Tibial nerve (tissue), 4 donors: ENCODE data around the gene DTNBP1. TPM values are rescaled to one million over a fixed set of nuclear protein-coding genes. Genes with fewer than 3 reads are reported as not detected.
A peak's percentile ranks its signal among the peaks of the same experiment; 100 is the strongest.

Source experiments
- DNase-seq, 2 donors: peaks; one replicate each; pipeline ENCODE4 v3.0.0-alpha.2; 2019; ENCODE audit warnings: low spot score in 2 of 2
- H3K27ac ChIP-seq, 4 donors: fragments of 200-600 bp; sonication (generic) in 3 of 4; one replicate each; pipeline ENCODE4 v1.5.1; 2017 to 2019; ENCODE audit warnings: mild to moderate bottlenecking in 1 of 4
- H3K27me3 ChIP-seq, 2 donors: fragments of 200-600 bp; sonication (generic) in 1 of 2; one replicate each; pipeline versions ENCODE4 v1.5.1 to v1.6.0; 2017 to 2019
- H3K36me3 ChIP-seq, 3 donors: fragments of 200-600 bp; sonication (generic); one replicate each; pipeline ENCODE4 v1.5.1; 2018 to 2019
- H3K4me1 ChIP-seq, 4 donors: fragments of 200-600 bp; sonication (generic) in 3 of 4; one replicate each; pipeline ENCODE4 v1.5.1; 2017 to 2019
- H3K4me3 ChIP-seq, 4 donors: fragments of 200-600 bp; sonication (generic) in 3 of 4; one replicate each; pipeline ENCODE4 v1.5.1; 2017 to 2019; ENCODE audit warnings: mild to moderate bottlenecking in 1 of 4, moderate library complexity in 1 of 4
- H3K9me3 ChIP-seq, 4 donors: fragments of 200-600 bp; sonication (generic) in 3 of 4; one replicate each; pipeline ENCODE4 v1.5.1; 2017 to 2019
- EP300 ChIP-seq, 2 donors: sonication (generic); formaldehyde crosslinking; IDR thresholded peaks; one replicate each; pipeline ENCODE4 v1.6.1; 2017; ENCODE audit warnings: antibody characterized with exemption in 2 of 2, mild to moderate bottlenecking in 1 of 2
- POLR2A ChIP-seq, 2 donors: fragments of 450-650 bp; IDR thresholded peaks; one replicate each; pipeline ENCODE4 v1.6.1; 2017; ENCODE audit warnings: antibody characterized with exemption in 2 of 2, mild to moderate bottlenecking in 2 of 2, moderate library complexity in 2 of 2
- WGBS, 2 donors: methylation state at CpG; one replicate each; pipeline ENCODE4 v1.1.5; 2018; 5-methylcytosine and 5-hydroxymethylcytosine counted together
- total RNA-seq, 4 donors: library from RNA; depleted of rRNA; stranded (reverse); fragments of >200 nt; gene quantifications; one replicate each; pipeline ENCODE4 v1.1.0, GENCODE V29; 2016
- TF ChIP-seq, protein P1 (sequence below), 5 experiments: fragments of 200-600 bp in 3 of 5; fragments of 450-650 bp in 2 of 5; sonication (generic) in 3 of 5; IDR thresholded peaks; one replicate each; pipeline ENCODE4 v1.5.1; 2016 to 2019; ENCODE audit warnings: antibody characterized with exemption in 5 of 5, mild to moderate bottlenecking in 3 of 5, moderate library complexity in 2 of 5

The DTNBP1 gene
- total RNA-seq, 4 donors from 2014 or later: 14.7 to 36.6 (median 16.1) TPM

DNA sequence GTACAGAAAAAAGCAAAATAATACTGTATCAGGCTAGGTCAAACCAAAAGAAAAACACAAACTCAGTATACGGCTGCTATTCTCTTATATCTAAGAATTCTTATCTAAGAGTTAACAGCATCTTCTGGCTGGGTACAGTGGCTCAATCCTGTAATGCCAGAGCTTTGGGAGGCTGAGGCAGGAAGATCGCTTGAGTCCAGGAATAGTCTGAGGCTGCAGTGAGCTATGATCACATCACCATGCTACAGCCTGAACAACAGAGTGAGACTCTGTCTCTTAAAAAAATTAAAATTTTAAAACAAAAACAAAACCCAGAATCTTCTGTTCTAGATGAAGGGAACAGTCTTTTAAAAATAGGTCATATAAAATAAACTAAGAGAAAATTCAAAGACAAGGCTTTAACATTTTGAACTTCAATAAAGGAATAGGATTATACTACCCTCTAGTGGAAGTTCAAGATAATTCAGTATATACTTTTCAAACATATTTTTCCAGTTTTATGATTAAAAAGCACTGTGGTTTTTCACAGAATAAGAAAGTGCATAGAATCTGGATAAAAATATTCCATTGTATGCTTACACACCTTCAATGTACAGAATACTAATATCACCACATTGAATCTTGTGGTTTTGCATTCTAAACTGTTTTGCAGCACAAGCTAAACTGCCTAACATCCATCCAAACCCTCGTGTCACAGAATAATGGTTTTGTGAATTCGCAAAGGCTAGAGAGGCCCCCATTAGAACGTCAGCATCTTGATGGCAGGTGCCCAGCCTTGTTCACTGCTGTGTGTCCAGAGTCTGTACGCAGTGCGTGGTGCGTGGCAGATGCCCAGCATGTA, 39.3 kb downstream of the DTNBP1 start:
- TF ChIP-seq, protein P1, sequence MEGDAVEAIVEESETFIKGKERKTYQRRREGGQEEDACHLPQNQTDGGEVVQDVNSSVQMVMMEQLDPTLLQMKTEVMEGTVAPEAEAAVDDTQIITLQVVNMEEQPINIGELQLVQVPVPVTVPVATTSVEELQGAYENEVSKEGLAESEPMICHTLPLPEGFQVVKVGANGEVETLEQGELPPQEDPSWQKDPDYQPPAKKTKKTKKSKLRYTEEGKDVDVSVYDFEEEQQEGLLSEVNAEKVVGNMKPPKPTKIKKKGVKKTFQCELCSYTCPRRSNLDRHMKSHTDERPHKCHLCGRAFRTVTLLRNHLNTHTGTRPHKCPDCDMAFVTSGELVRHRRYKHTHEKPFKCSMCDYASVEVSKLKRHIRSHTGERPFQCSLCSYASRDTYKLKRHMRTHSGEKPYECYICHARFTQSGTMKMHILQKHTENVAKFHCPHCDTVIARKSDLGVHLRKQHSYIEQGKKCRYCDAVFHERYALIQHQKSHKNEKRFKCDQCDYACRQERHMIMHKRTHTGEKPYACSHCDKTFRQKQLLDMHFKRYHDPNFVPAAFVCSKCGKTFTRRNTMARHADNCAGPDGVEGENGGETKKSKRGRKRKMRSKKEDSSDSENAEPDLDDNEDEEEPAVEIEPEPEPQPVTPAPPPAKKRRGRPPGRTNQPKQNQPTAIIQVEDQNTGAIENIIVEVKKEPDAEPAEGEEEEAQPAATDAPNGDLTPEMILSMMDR (IDR thresholded peaks at IDR 0.05): peak; percentile 55 to 73 (median 65)
- no peak for TF ChIP-seq EP300 (IDR thresholded peaks at IDR 0.05)
- no peak for DNase-seq
- 70 to 75% methylated on average over 8 of the region's 8 CpGs for WGBS, 2 donors
- H3K27me3 ChIP-seq: no peaks in the 10 kb centered on the region
- no peak overlapping the region for H3K4me3 ChIP-seq
- H3K36me3 ChIP-seq: no peaks in the 10 kb centered on the region
- no peaks in the 10 kb centered on the region for H3K9me3 ChIP-seq
- peak overlapping the region in 2 of 4 donors; percentile 7 to 43 for H3K27ac ChIP-seq
- peaks cover 0 to 39% (median 24%) of the 10 kb centered on the region in 4 donors for H3K4me1 ChIP-seq

DNA sequence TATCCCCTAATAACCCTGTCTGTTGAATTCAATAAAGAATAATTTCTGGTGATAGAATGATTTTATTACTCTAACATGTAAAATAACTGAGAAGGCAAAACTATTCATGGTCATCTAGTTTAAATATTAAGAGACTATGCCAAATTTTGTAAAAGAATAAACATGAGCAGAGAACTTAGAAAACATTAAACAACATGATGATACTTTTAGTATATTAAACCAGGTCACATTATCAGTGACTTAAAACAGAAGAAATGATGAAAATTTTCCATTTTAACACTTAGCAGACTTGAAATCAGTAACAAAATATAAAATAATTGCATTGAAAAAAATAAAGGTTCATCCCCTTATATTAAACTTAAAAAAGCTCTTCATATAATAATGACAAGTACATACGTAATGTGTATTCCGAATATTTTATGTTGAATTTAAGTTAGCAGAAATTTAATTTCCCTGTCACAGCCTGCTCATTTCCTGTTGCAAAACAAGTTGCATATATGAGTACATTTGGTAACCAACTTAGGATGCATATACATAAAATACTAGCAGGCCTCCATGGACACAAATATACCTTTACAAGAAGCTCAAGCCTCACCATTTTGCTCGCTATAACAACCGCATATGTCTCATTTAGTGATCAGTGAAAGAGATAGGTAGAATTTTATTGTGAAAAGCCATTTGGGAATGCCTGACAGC, 40.6 kb downstream of the DTNBP1 start:
- no peak overlapping the region for H3K4me3 ChIP-seq
- peak overlapping the region in 2 of 4 donors; percentile 61 to 74 for H3K27ac ChIP-seq
- no peaks in the 10 kb centered on the region for H3K27me3 ChIP-seq
- no peak for TF ChIP-seq EP300 (IDR thresholded peaks at IDR 0.05)
- TF ChIP-seq POLR2A (IDR thresholded peaks at IDR 0.05): no peak
- TF ChIP-seq, protein P1 (IDR thresholded peaks at IDR 0.05): no peak
- DNase-seq: no peak
- H3K4me1 ChIP-seq: peaks cover 0 to 31% (median 16%) of the 10 kb centered on the region in 4 donors
- H3K9me3 ChIP-seq: no peaks in the 10 kb centered on the region
- 86 to 91% methylated on average over 4 of the region's 4 CpGs for WGBS, 2 donors
- no peaks in the 10 kb centered on the region for H3K36me3 ChIP-seq

DNA sequence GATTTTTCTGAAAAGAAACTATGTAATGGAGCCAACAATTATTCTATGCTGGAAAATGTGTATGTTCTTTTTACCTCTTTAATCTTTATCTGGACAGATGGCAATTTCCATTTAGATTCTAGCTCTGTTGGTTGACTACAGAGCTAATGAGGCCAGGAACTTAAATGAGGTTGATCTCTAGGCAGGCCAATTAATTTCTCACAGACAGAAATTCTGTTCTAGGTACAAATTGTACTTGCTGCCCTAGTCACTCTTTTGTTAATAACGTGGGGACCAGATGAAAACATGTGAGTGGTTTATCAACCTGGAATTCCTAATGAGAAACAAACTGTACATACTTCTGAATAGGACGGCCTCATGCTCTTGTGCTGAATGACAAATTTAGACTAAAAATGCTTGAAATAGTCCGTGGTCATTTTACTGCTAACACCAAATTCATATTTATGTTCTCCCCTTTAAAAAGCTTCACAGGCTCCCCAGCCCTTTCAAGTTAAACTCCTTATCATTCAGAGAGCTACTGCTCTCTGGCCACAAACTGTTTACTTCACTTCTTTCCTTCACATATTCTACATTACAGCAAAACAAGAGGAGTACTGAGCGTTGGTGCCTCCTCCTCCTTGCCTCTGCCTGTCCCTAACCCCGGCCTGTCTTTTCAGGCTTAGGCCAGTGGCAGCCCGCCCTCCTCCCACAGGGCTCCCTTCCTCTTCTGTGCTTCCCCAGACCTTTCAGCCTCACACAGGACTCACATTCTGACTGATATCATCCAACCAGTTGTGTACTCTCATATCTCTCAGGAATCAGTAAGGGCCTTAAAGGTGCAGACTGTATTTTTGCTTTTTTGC, 41.4 kb downstream of the DTNBP1 start:
- Histone ChIP-seq H3K9me3 (no peaks in the 10 kb centered on the region), H3K4me1 (peaks cover 0 to 31% (median 16%) of the 10 kb centered on the region in 4 donors), H3K27me3 (no peaks in the 10 kb centered on the region), H3K27ac (peak overlapping the region in 3 of 4 donors; percentile 48 to 74 (median 61)), H3K36me3 (no peaks in the 10 kb centered on the region), H3K4me3 (no peak overlapping the region)
- TF ChIP-seq POLR2A (IDR thresholded peaks at IDR 0.05) (no peak), EP300 (IDR thresholded peaks at IDR 0.05) (peak in 1 of 2 donors; percentile 6)
- TF ChIP-seq, protein P1 (IDR thresholded peaks at IDR 0.05): no peak
- WGBS, 2 donors: 27 to 35% methylated on average over 6 of the region's 6 CpGs
- DNase-seq: peak in 1 of 2 donors; percentile 34

DNA sequence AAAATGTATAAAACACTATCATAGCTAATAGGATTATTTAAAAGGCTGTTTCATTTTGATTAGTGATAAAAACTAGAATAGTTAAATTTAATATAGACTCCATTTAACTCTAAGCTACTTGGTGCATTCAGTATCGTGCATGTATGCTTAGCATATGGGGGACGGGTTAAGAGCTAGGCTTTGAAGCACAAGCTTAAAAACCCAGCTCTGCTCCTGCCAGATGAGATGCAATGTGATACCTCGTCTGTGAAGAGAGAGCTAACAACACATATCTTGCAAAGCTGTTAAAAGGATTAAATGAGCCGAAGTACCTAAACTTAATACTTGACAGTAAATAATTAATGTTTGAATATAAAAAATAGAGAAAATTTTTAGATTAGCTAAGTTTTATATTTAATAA, 42.2 kb downstream of the DTNBP1 start:
- H3K9me3 ChIP-seq: no peaks in the 10 kb centered on the region
- 80 to 92% methylated on average over 4 of the region's 4 CpGs for WGBS, 2 donors
- H3K4me3 ChIP-seq: no peak overlapping the region
- peak overlapping the region in 1 of 4 donors; percentile 74 for H3K27ac ChIP-seq
- TF ChIP-seq, protein P1 (IDR thresholded peaks at IDR 0.05): no peak
- TF ChIP-seq POLR2A (IDR thresholded peaks at IDR 0.05) (no peak), EP300 (IDR thresholded peaks at IDR 0.05) (no peak)
- no peaks in the 10 kb centered on the region for H3K36me3 ChIP-seq
- no peaks in the 10 kb centered on the region for H3K27me3 ChIP-seq
- H3K4me1 ChIP-seq: peaks cover 0 to 31% (median 16%) of the 10 kb centered on the region in 4 donors
- DNase-seq: no peak
